H9 (cell line): Measurements from ENCODE around the gene BCAS2. TPM values are rescaled to one million over a fixed set of nuclear protein-coding genes. Genes with fewer than 3 reads are reported as not detected.

Source experiments
- DNase-seq: peaks from one replicate; pipeline ENCODE4 v3.0.0-alpha.2; 2017
- H2AFZ ChIP-seq: one replicate; pipeline ENCODE4 v1.6.1; 2013; ENCODE audit warnings: mild to moderate bottlenecking, low read length, control low read depth, moderate library complexity
- H2AK5ac ChIP-seq: 2 replicates; pipeline ENCODE4 v1.6.1; 2013; ENCODE audit warnings: low read length, control low read depth, mixed read lengths; ENCODE audit not compliant: insufficient read length
- H2BK120ac ChIP-seq: one replicate; pipeline ENCODE4 v1.6.1; 2013; ENCODE audit warnings: low read depth, mild to moderate bottlenecking, low read length, control low read depth, inconsistent platforms; ENCODE audit not compliant: poor library complexity, severe bottlenecking
- H2BK12ac ChIP-seq: 2 replicates; pipeline ENCODE4 v1.6.1; 2013; ENCODE audit warnings: low read length, control low read depth, mixed read lengths, low read depth; ENCODE audit not compliant: insufficient read length
- H2BK15ac ChIP-seq: 2 replicates; pipeline ENCODE4 v1.6.1; 2013; ENCODE audit warnings: low read depth, low read length, control low read depth
- H2BK20ac ChIP-seq: one replicate; pipeline ENCODE4 v1.6.1; 2013; ENCODE audit warnings: low read depth, mild to moderate bottlenecking, low read length, control low read depth, inconsistent platforms; ENCODE audit not compliant: poor library complexity, severe bottlenecking
- H2BK5ac ChIP-seq: 2 replicates; pipeline ENCODE4 v1.6.1; 2013; ENCODE audit warnings: low read length, control low read depth, mixed read lengths; ENCODE audit not compliant: insufficient read length
- H3K14ac ChIP-seq: 2 replicates; pipeline ENCODE4 v1.6.1; 2013; ENCODE audit warnings: low read length, control low read depth; ENCODE audit not compliant: insufficient read depth
- H3K18ac ChIP-seq: 2 replicates; pipeline ENCODE4 v1.6.1; 2013; ENCODE audit warnings: low read depth, mild to moderate bottlenecking, mixed read lengths, low read length, control low read depth; ENCODE audit not compliant: insufficient read length
- H3K23ac ChIP-seq: 2 replicates; pipeline ENCODE4 v1.6.1; 2013; ENCODE audit warnings: low read length, control low read depth, mixed read lengths, low read depth; ENCODE audit not compliant: insufficient read length
- H3K23me2 ChIP-seq: 2 replicates; pipeline ENCODE4 v1.6.1; 2013; ENCODE audit warnings: low read depth, mild to moderate bottlenecking, mixed read lengths, low read length, control low read depth; ENCODE audit not compliant: insufficient read length, poor library complexity, severe bottlenecking
- H3K27ac ChIP-seq: 2 replicates; pipeline ENCODE4 v1.5.1; 2013; ENCODE audit warnings: low read length, control low read depth, mixed read lengths, low read depth; ENCODE audit not compliant: insufficient read length
- H3K27me3 ChIP-seq: 2 replicates; pipeline ENCODE4 v1.6.1; 2013; ENCODE audit warnings: low read length, control low read depth, inconsistent platforms; ENCODE audit not compliant: insufficient read depth
- H3K4ac ChIP-seq: 2 replicates; pipeline ENCODE4 v1.6.1; 2013; ENCODE audit warnings: low read depth, mild to moderate bottlenecking, control low read depth, inconsistent platforms, low read length, moderate library complexity
- H3K4me1 ChIP-seq: 2 replicates; pipeline ENCODE4 v1.6.1; 2013; ENCODE audit warnings: low read length, control low read depth, inconsistent platforms; ENCODE audit not compliant: insufficient read depth
- H3K4me2 ChIP-seq: 2 replicates; pipeline ENCODE4 v1.6.1; 2013; ENCODE audit warnings: low read length, control low read depth, mixed read lengths; ENCODE audit not compliant: insufficient read length, insufficient read depth
- H3K56ac ChIP-seq: 2 replicates; pipeline ENCODE4 v1.6.1; 2013; ENCODE audit warnings: low read depth, mild to moderate bottlenecking, mixed read lengths, low read length, control low read depth; ENCODE audit not compliant: insufficient read length
- H3K79me1 ChIP-seq: 2 replicates; pipeline ENCODE4 v1.6.1; 2013; ENCODE audit warnings: low read depth, mild to moderate bottlenecking, moderate library complexity, low read length, control low read depth, inconsistent platforms; ENCODE audit not compliant: insufficient read depth, poor library complexity, severe bottlenecking
- H3K79me2 ChIP-seq: 2 replicates; pipeline ENCODE4 v1.6.1; 2013; ENCODE audit warnings: low read length, control low read depth, inconsistent platforms; ENCODE audit not compliant: insufficient read depth
- H3K9ac ChIP-seq: 2 replicates; pipeline ENCODE4 v1.6.1; 2013; ENCODE audit warnings: low read length, control low read depth, mixed read lengths; ENCODE audit not compliant: insufficient read length; ENCODE audit errors: extremely low read depth
- H3K9me3 ChIP-seq: one replicate; pipeline ENCODE4 v1.6.1; 2013; ENCODE audit warnings: low read depth, low read length, inconsistent platforms; ENCODE audit not compliant: control insufficient read depth
- H3T11ph ChIP-seq: one replicate; pipeline ENCODE4 v1.6.1; 2013; ENCODE audit warnings: mild to moderate bottlenecking, low read length, control low read depth, inconsistent platforms
- H4K20me1 ChIP-seq: one replicate; pipeline ENCODE4 v1.6.1; 2013; ENCODE audit not compliant: control insufficient read depth, insufficient read length, insufficient read depth
- H4K5ac ChIP-seq: 2 replicates; pipeline ENCODE4 v1.6.1; 2013; ENCODE audit warnings: low read depth, mild to moderate bottlenecking, mixed read lengths, low read length, control low read depth; ENCODE audit not compliant: insufficient read length
- H4K8ac ChIP-seq: replicated peaks from 2 replicates; pipeline ENCODE4 v1.6.1; 2013; ENCODE audit warnings: low read length, control low read depth, mixed read lengths, low read depth; ENCODE audit not compliant: insufficient read length
- H4K91ac ChIP-seq: 2 replicates; pipeline ENCODE4 v1.6.1; 2013; ENCODE audit warnings: low read depth, mild to moderate bottlenecking, moderate library complexity, mixed read lengths, low read length, control low read depth; ENCODE audit not compliant: insufficient read length
- H3K27ac Mint-ChIP-seq, 3 experiments: 2 replicates in 2 of 3; 3 replicates in 1 of 3; pipeline ENCODE4 v1.8.0; 2020 to 2021; ENCODE audit warnings: mixed read lengths in 3 of 3, mild to moderate bottlenecking in 1 of 3, moderate library complexity in 1 of 3
- H3K27me3 Mint-ChIP-seq: 2 replicates; pipeline ENCODE4 v1.8.0; 2021; ENCODE audit warnings: low read depth, mild to moderate bottlenecking, moderate library complexity, mixed read lengths
- H3K36me3 Mint-ChIP-seq, 3 experiments: 2 replicates in 2 of 3; 3 replicates in 1 of 3; pipeline ENCODE4 v1.8.0; 2020 to 2021; ENCODE audit warnings: low read depth in 3 of 3, mixed read lengths in 3 of 3; ENCODE audit not compliant: insufficient read depth in 1 of 3
- H3K4me1 Mint-ChIP-seq, 2 experiments: 2 replicates each; pipeline ENCODE4 v1.8.0; 2020; ENCODE audit warnings: mixed read lengths in 2 of 2
- H3K4me3 Mint-ChIP-seq, 2 experiments: 2 replicates in 1 of 2; 3 replicates in 1 of 2; pipeline ENCODE4 v1.8.0; 2020 to 2021; ENCODE audit warnings: mild to moderate bottlenecking in 2 of 2, mixed read lengths in 2 of 2, moderate library complexity in 1 of 2
- H3K9me3 Mint-ChIP-seq, 2 experiments: 2 replicates in 1 of 2; 3 replicates in 1 of 2; pipeline ENCODE4 v1.8.0; 2020; ENCODE audit warnings: mild to moderate bottlenecking in 2 of 2, mixed read lengths in 2 of 2, moderate library complexity in 1 of 2
- CTCF ChIP-seq: fragments of 200-600 bp; sonication (generic); conservative IDR thresholded peaks from 3 replicates; pipeline ENCODE4 v1.8.0; 2021; ENCODE audit warnings: antibody characterized with exemption, mild to moderate bottlenecking
- WGBS: extraction: QIAGEN DNeasy Blood & Tissue Kit; methylation state at CpG from one replicate; pipeline ENCODE4 v1.1.7; 2013; ENCODE audit warnings: missing lambda C conversion rate, low lambda C conversion rate, mixed read lengths; ENCODE audit not compliant: insufficient read length; ENCODE audit errors: extremely low coverage; 5-methylcytosine and 5-hydroxymethylcytosine counted together
- total RNA-seq: library from RNA; stranded (reverse); gene quantifications from 2 replicates; pipeline ENCODE4 v1.2.1, GENCODE V29; 2021

Gene BCAS2
- total RNA-seq, 1 experiment from 2014 or later = 72.1 TPM

- Histone ChIP-seq H3K79me2 (no peaks in the 10 kb centered on the region), H4K20me1 (no peaks in the 10 kb centered on the region), H3K27ac (no peak overlapping the region), H3K18ac (no peak overlapping the region), H2BK15ac (no peak overlapping the region), H3K4ac (no peak overlapping the region), H3K27me3 (no peaks in the 10 kb centered on the region), H3K79me1 (no peaks in the 10 kb centered on the region), H2AFZ (no peak overlapping the region), H3K4me2 (no peak overlapping the region), H4K5ac (no peak overlapping the region), H3K9me3 (no peaks in the 10 kb centered on the region), H3K9ac (no peak overlapping the region), H2BK120ac (no peak overlapping the region), H3K14ac (no peak overlapping the region), H4K91ac (no peak overlapping the region), H3K23me2 (no peaks in the 10 kb centered on the region), H4K8ac (no peak overlapping the region), H2BK20ac (no peak overlapping the region), H3K4me1 (no peaks in the 10 kb centered on the region), H3K23ac (no peak overlapping the region), H2BK5ac (no peak overlapping the region), H3K56ac (no peak overlapping the region), H3T11ph (no peak overlapping the region), H2BK12ac (no peak overlapping the region), H2AK5ac (no peak overlapping the region)
- no peak overlapping the region for H3K27ac Mint-ChIP-seq
- no peak for DNase-seq
- WGBS = no CpG with 5 or more reads among the region's 1 CpG
- TF ChIP-seq CTCF = no peak
- H3K4me1 Mint-ChIP-seq = no peaks in the 10 kb centered on the region
- peaks cover 0 to 4% (median 0%) of the 10 kb centered on the region in 3 experiments; a peak in 2 of 7 replicates for H3K36me3 Mint-ChIP-seq
- H3K9me3 Mint-ChIP-seq = no peaks in the 10 kb centered on the region
- H3K27me3 Mint-ChIP-seq = no peaks in the 10 kb centered on the region
- no peak overlapping the region for H3K4me3 Mint-ChIP-seq
Measured at GRCh38 chr1:114597949-114598348, 16.5 kb upstream of the BCAS2 start.
